SK-N-MC (cell line): Measurements from ENCODE around the gene PDIA2.
A peak's percentile ranks its signal among the peaks of the same experiment; 100 is the strongest.

Source experiments
- DNase-seq: peaks from one replicate; pipeline ENCODE4 v3.0.0-alpha.2; 2011; ENCODE audit warnings: low read depth, low spot score
- H3K27ac ChIP-seq: fragments of 200-600 bp; sonication (generic); 2 replicates; pipeline ENCODE4 v1.5.1; 2016; ENCODE audit warnings: mixed run types
- H3K36me3 ChIP-seq: fragments of 200-600 bp; sonication (generic); 2 replicates; pipeline ENCODE4 v1.6.1; 2017; ENCODE audit warnings: antibody characterized with exemption, low read length, mixed read lengths; ENCODE audit not compliant: insufficient read depth
- H3K4me3 ChIP-seq: fragments of 200-600 bp; sonication (generic); 2 replicates; pipeline ENCODE4 v1.5.1; 2016
- H3K9ac ChIP-seq: fragments of 200-600 bp; sonication (generic); 2 replicates; pipeline ENCODE4 v1.8.0; 2017; ENCODE audit warnings: mixed run types, mixed read lengths; ENCODE audit not compliant: insufficient read length
- H3K9me3 ChIP-seq: fragments of 200-600 bp; sonication (generic); 2 replicates; pipeline ENCODE4 v1.6.1; 2017; ENCODE audit warnings: low read depth, mild to moderate bottlenecking, antibody characterized with exemption, low read length, moderate library complexity, mixed read lengths
- EZH2 ChIP-seq: fragments of 200-600 bp; sonication (generic); IDR thresholded peaks from one replicate; pipeline ENCODE4 v1.6.1; 2017; ENCODE audit warnings: antibody characterized with exemption
- FOXP2 ChIP-seq: optimal IDR thresholded peaks from 2 replicates; pipeline ENCODE3; 2011; ENCODE audit warnings: mild to moderate bottlenecking, moderate library complexity; ENCODE audit not compliant: insufficient read depth; ENCODE audit errors: extremely low read length, control extremely low read depth
- POLR2AphosphoS5 ChIP-seq: IDR thresholded peaks from 2 replicates; pipeline ENCODE4 v1.6.1; 2012; ENCODE audit warnings: mild to moderate bottlenecking, low read depth, low read length, borderline replicate concordance

Gene PDIA2

GRCh38 chr16:283033-283805 is at the start of gene PDIA2:
Gene PDIA2, plus strand, starts transcription at chr16:283164. Its CDS starts 6 bp downstream, at chr16:283170.
- Histone ChIP-seq H3K9me3 (no peaks in the 10 kb centered on the region), H3K4me3 (no peak within 1 kb of the TSS), H3K27ac (no peak within 1 kb of the TSS), H3K36me3 (no peaks in the 10 kb centered on the region), H3K9ac (no peak within 1 kb of the TSS)
- TF ChIP-seq EZH2, result no peak
- no peak for DNase-seq

GRCh38 chr16:234468-235305 is 48.3 kb upstream of the PDIA2 start, which contains the start of gene FAM234A:
Gene FAM234A, plus strand, starts transcription at chr16:234821. Its CDS starts 19,593 bp downstream, at chr16:254414.
- peak within 1 kb of the TSS; percentile 95 for H3K4me3 ChIP-seq
- H3K36me3 ChIP-seq, result peaks cover 3% of the 10 kb centered on the region; the same call in 1 of the 2 replicates

GRCh38 chr16:239948-240277 is 43.1 kb upstream of the PDIA2 start:
- Histone ChIP-seq H3K27ac (peak overlapping the region; percentile 29; the same call in 1 of the 2 replicates), H3K9ac (no peak overlapping the region), H3K36me3 (peaks cover 3% of the 10 kb centered on the region; the same call in 1 of the 2 replicates), H3K4me3 (no peak overlapping the region), H3K9me3 (no peaks in the 10 kb centered on the region)
- TF ChIP-seq EZH2 (no peak), POLR2AphosphoS5 (no peak), FOXP2 (no peak)
- DNase-seq, result no peak

More at GRCh38 chr16:234468-235305, 48.3 kb upstream of the PDIA2 start, which contains the start of gene FAM234A:
- peak within 1 kb of the TSS; percentile 89 for H3K9ac ChIP-seq
- H3K9me3 ChIP-seq, result no peaks in the 10 kb centered on the region
- DNase-seq, result no peak
- H3K27ac ChIP-seq, result peak within 1 kb of the TSS; percentile 97
- TF ChIP-seq FOXP2, result no peak
- TF ChIP-seq POLR2AphosphoS5, result peak; percentile 67

- Histone ChIP-seq H3K9me3 (no peaks in the 10 kb centered on the region), H3K27ac (no peak overlapping the region), H3K9ac (no peak overlapping the region), H3K4me3 (no peak overlapping the region), H3K36me3 (peaks cover 3% of the 10 kb centered on the region; the same call in 1 of the 2 replicates)
- TF ChIP-seq FOXP2 (no peak), POLR2AphosphoS5 (no peak), EZH2 (no peak)
- DNase-seq, result no peak
Observed at GRCh38 chr16:240559-240958, 42.4 kb upstream of the PDIA2 start.

- Histone ChIP-seq H3K27ac (peak overlapping the region; percentile 25; the same call in 1 of the 2 replicates), H3K36me3 (peaks cover 1% of the 10 kb centered on the region; the same call in 1 of the 2 replicates), H3K9ac (no peak overlapping the region), H3K9me3 (no peaks in the 10 kb centered on the region), H3K4me3 (no peak overlapping the region)
- TF ChIP-seq FOXP2 (no peak), EZH2 (no peak), POLR2AphosphoS5 (no peak)
- DNase-seq, result no peak
Observed at GRCh38 chr16:242281-242680, 40.7 kb upstream of the PDIA2 start.

- H3K27ac ChIP-seq, result no peak overlapping the region
- H3K36me3 ChIP-seq, result no peaks in the 10 kb centered on the region
- H3K9ac ChIP-seq, result no peak overlapping the region
- no peaks in the 10 kb centered on the region for H3K9me3 ChIP-seq
- no peak overlapping the region for H3K4me3 ChIP-seq
- no peak for DNase-seq
- TF ChIP-seq EZH2 (no peak), POLR2AphosphoS5 (no peak), FOXP2 (no peak)
Observed at GRCh38 chr16:243348-243747, 39.6 kb upstream of the PDIA2 start.

- no peak overlapping the region for H3K27ac ChIP-seq
- H3K9ac ChIP-seq, result no peak overlapping the region
- TF ChIP-seq FOXP2, result no peak
- TF ChIP-seq EZH2, result no peak
- TF ChIP-seq POLR2AphosphoS5, result no peak
- DNase-seq, result no peak
- no peaks in the 10 kb centered on the region for H3K9me3 ChIP-seq
- H3K4me3 ChIP-seq, result no peak overlapping the region
- H3K36me3 ChIP-seq, result no peaks in the 10 kb centered on the region
Observed at GRCh38 chr16:245105-245504, 37.9 kb upstream of the PDIA2 start.

GRCh38 chr16:247027-247426 is 35.9 kb upstream of the PDIA2 start:
- Histone ChIP-seq H3K9ac (no peak overlapping the region), H3K36me3 (no peaks in the 10 kb centered on the region), H3K27ac (no peak overlapping the region), H3K9me3 (no peaks in the 10 kb centered on the region), H3K4me3 (no peak overlapping the region)
- TF ChIP-seq EZH2 (no peak), FOXP2 (no peak), POLR2AphosphoS5 (no peak)
- DNase-seq, result no peak
